ENCODE data around the gene RPS3.
"Not testable (repeated sequence)": the region's sequence is repeated elsewhere in the genome, so short reads cannot be mapped to it uniquely, and the experiment has no call there.

Gene RPS3

GRCh38 chr11:75399344-75400145 lies at the start of gene RPS3:
TSS of gene RPS3 (plus strand) at chr11:75399518. CDS start at chr11:75399548, 30 bp downstream.
- DNase-seq: peak; percentile 46

- DNase-seq: no peak
Observed at GRCh38 chr11:75349521-75350116, 49.7 kb upstream of the RPS3 start.

GRCh38 chr11:75350122-75350742 lies 49.1 kb upstream of the RPS3 start:
- no peak for DNase-seq

- no peak for DNase-seq
Observed at GRCh38 chr11:75350743-75351540, 48.4 kb upstream of the RPS3 start.

GRCh38 chr11:75351541-75351790 lies 47.9 kb upstream of the RPS3 start, which contains the start of gene ARRB1:
TSS of gene ARRB1 (minus strand) at chr11:75351661. CDS start at chr11:75351607, 54 bp downstream.
- DNase-seq: no peak

GRCh38 chr11:75351791-75352587 lies 47.3 kb upstream of the RPS3 start:
- no peak for DNase-seq

- DNase-seq: no peak
Observed at GRCh38 chr11:75352588-75353206, 46.6 kb upstream of the RPS3 start.

- no peak for DNase-seq
Observed at GRCh38 chr11:75355051-75355450, 44.3 kb upstream of the RPS3 start.

GRCh38 chr11:75356613-75357012 lies 42.7 kb upstream of the RPS3 start:
- no peak for DNase-seq

- DNase-seq: not testable (repeated sequence)
Observed at GRCh38 chr11:75362285-75362684, 37.0 kb upstream of the RPS3 start.

GRCh38 chr11:75365711-75366181 lies 33.6 kb upstream of the RPS3 start:
- DNase-seq: no peak

GRCh38 chr11:75366826-75367225 lies 32.5 kb upstream of the RPS3 start:
- not testable (repeated sequence) for DNase-seq

- no peak for DNase-seq
Observed at GRCh38 chr11:75369560-75370255, 29.6 kb upstream of the RPS3 start.

- no peak for DNase-seq
Observed at GRCh38 chr11:75371949-75372876, 27.1 kb upstream of the RPS3 start.

GRCh38 chr11:75373201-75373600 lies 26.1 kb upstream of the RPS3 start:
- no peak for DNase-seq

- DNase-seq: no peak
Observed at GRCh38 chr11:75374646-75375045, 24.7 kb upstream of the RPS3 start.

- DNase-seq: no peak
Observed at GRCh38 chr11:75375626-75376025, 23.7 kb upstream of the RPS3 start.

GRCh38 chr11:75376175-75376574 lies 23.1 kb upstream of the RPS3 start:
- no peak for DNase-seq

- DNase-seq: not testable (repeated sequence)
Observed at GRCh38 chr11:75378776-75379175, 20.5 kb upstream of the RPS3 start.

- DNase-seq: no peak
Observed at GRCh38 chr11:75380245-75380644, 19.1 kb upstream of the RPS3 start.

All from GOT3 (cell line).